ENCODE measurements around the gene IL9R.

IL9R gene

GRCh38 chrX:155997436-155997835, at the start of gene IL9R:
IL9R (plus strand) TSS chrX:155997696; CDS start chrX:155997760, 64 bp downstream.
- no peak for DNase-seq (ENCODE audit: low read depth)
- H3K36me3 ChIP-seq (ENCODE audit: control insufficient read depth, insufficient read depth, low read length, severe bottlenecking) = no peaks in the 10 kb centered on the region
- H3K4me3 ChIP-seq (ENCODE audit: low read length) = no peak within 1 kb of the TSS
- H3K9ac ChIP-seq (ENCODE audit: low read length) = no peak within 1 kb of the TSS
- H3K9me3 ChIP-seq (ENCODE audit: control insufficient read depth, low read length) = no peaks in the 10 kb centered on the region
- H3K27me3 ChIP-seq (replicated peaks; ENCODE audit: control insufficient read depth, insufficient read depth, low read length) = no peaks in the 10 kb centered on the region
- H3K4me1 ChIP-seq (ENCODE audit: control insufficient read depth, insufficient read depth, low read length) = no peaks in the 10 kb centered on the region

GRCh38 chrX:155949098-155949497, 48.4 kb upstream of the IL9R start:
- Histone ChIP-seq H3K4me3 (ENCODE audit: low read length) (no peak overlapping the region), H3K4me1 (ENCODE audit: control insufficient read depth, insufficient read depth, low read length) (no peaks in the 10 kb centered on the region), H3K9ac (ENCODE audit: low read length) (no peak overlapping the region), H3K36me3 (ENCODE audit: control insufficient read depth, insufficient read depth, low read length, severe bottlenecking) (no peaks in the 10 kb centered on the region), H3K27me3 (replicated peaks; ENCODE audit: control insufficient read depth, insufficient read depth, low read length) (no peaks in the 10 kb centered on the region), H3K9me3 (ENCODE audit: control insufficient read depth, low read length) (no peaks in the 10 kb centered on the region)
- no peak for DNase-seq (ENCODE audit: low read depth)

GRCh38 chrX:155951237-155951789, 46.2 kb upstream of the IL9R start:
- Histone ChIP-seq H3K4me3 (ENCODE audit: low read length) (no peak overlapping the region), H3K36me3 (ENCODE audit: control insufficient read depth, insufficient read depth, low read length, severe bottlenecking) (no peaks in the 10 kb centered on the region), H3K27me3 (replicated peaks; ENCODE audit: control insufficient read depth, insufficient read depth, low read length) (no peaks in the 10 kb centered on the region), H3K9ac (ENCODE audit: low read length) (no peak overlapping the region), H3K4me1 (ENCODE audit: control insufficient read depth, insufficient read depth, low read length) (no peaks in the 10 kb centered on the region), H3K9me3 (ENCODE audit: control insufficient read depth, low read length) (no peaks in the 10 kb centered on the region)
- DNase-seq (ENCODE audit: low read depth) = no peak

GRCh38 chrX:155953055-155953454, 44.4 kb upstream of the IL9R start:
- Histone ChIP-seq H3K4me3 (ENCODE audit: low read length) (no peak overlapping the region), H3K4me1 (ENCODE audit: control insufficient read depth, insufficient read depth, low read length) (no peaks in the 10 kb centered on the region), H3K36me3 (ENCODE audit: control insufficient read depth, insufficient read depth, low read length, severe bottlenecking) (no peaks in the 10 kb centered on the region), H3K9me3 (ENCODE audit: control insufficient read depth, low read length) (no peaks in the 10 kb centered on the region), H3K27me3 (replicated peaks; ENCODE audit: control insufficient read depth, insufficient read depth, low read length) (no peaks in the 10 kb centered on the region), H3K9ac (ENCODE audit: low read length) (no peak overlapping the region)
- no peak for DNase-seq (ENCODE audit: low read depth)

GRCh38 chrX:155954793-155955192, 42.7 kb upstream of the IL9R start:
- Histone ChIP-seq H3K9me3 (ENCODE audit: control insufficient read depth, low read length) (no peaks in the 10 kb centered on the region), H3K4me3 (ENCODE audit: low read length) (no peak overlapping the region), H3K27me3 (replicated peaks; ENCODE audit: control insufficient read depth, insufficient read depth, low read length) (no peaks in the 10 kb centered on the region), H3K9ac (ENCODE audit: low read length) (no peak overlapping the region), H3K4me1 (ENCODE audit: control insufficient read depth, insufficient read depth, low read length) (no peaks in the 10 kb centered on the region), H3K36me3 (ENCODE audit: control insufficient read depth, insufficient read depth, low read length, severe bottlenecking) (no peaks in the 10 kb centered on the region)
- DNase-seq (ENCODE audit: low read depth) = no peak

GRCh38 chrX:155956099-155956498, 41.4 kb upstream of the IL9R start:
- H3K9me3 ChIP-seq (ENCODE audit: control insufficient read depth, low read length) = no peaks in the 10 kb centered on the region
- H3K36me3 ChIP-seq (ENCODE audit: control insufficient read depth, insufficient read depth, low read length, severe bottlenecking) = no peaks in the 10 kb centered on the region
- H3K4me3 ChIP-seq (ENCODE audit: low read length) = no peak overlapping the region
- H3K27me3 ChIP-seq (replicated peaks; ENCODE audit: control insufficient read depth, insufficient read depth, low read length) = no peaks in the 10 kb centered on the region
- no peak for DNase-seq (ENCODE audit: low read depth)
- H3K9ac ChIP-seq (ENCODE audit: low read length) = no peak overlapping the region
- no peaks in the 10 kb centered on the region for H3K4me1 ChIP-seq (ENCODE audit: control insufficient read depth, insufficient read depth, low read length)

GRCh38 chrX:155956649-155957048, 40.8 kb upstream of the IL9R start:
- Histone ChIP-seq H3K9me3 (ENCODE audit: control insufficient read depth, low read length) (no peaks in the 10 kb centered on the region), H3K27me3 (replicated peaks; ENCODE audit: control insufficient read depth, insufficient read depth, low read length) (no peaks in the 10 kb centered on the region), H3K36me3 (ENCODE audit: control insufficient read depth, insufficient read depth, low read length, severe bottlenecking) (no peaks in the 10 kb centered on the region), H3K9ac (ENCODE audit: low read length) (no peak overlapping the region), H3K4me3 (ENCODE audit: low read length) (no peak overlapping the region), H3K4me1 (ENCODE audit: control insufficient read depth, insufficient read depth, low read length) (no peaks in the 10 kb centered on the region)
- no peak for DNase-seq (ENCODE audit: low read depth)

GRCh38 chrX:155957843-155958242, 39.7 kb upstream of the IL9R start:
- H3K36me3 ChIP-seq (ENCODE audit: control insufficient read depth, insufficient read depth, low read length, severe bottlenecking) = no peaks in the 10 kb centered on the region
- no peaks in the 10 kb centered on the region for H3K9me3 ChIP-seq (ENCODE audit: control insufficient read depth, low read length)
- H3K4me3 ChIP-seq (ENCODE audit: low read length) = no peak overlapping the region
- no peak for DNase-seq (ENCODE audit: low read depth)
- no peak overlapping the region for H3K9ac ChIP-seq (ENCODE audit: low read length)
- no peaks in the 10 kb centered on the region for H3K4me1 ChIP-seq (ENCODE audit: control insufficient read depth, insufficient read depth, low read length)
- H3K27me3 ChIP-seq (replicated peaks; ENCODE audit: control insufficient read depth, insufficient read depth, low read length) = no peaks in the 10 kb centered on the region

- H3K27me3 ChIP-seq (replicated peaks; ENCODE audit: control insufficient read depth, insufficient read depth, low read length) = no peaks in the 10 kb centered on the region
- peaks cover 10% of the 10 kb centered on the region for H3K9me3 ChIP-seq (ENCODE audit: control insufficient read depth, low read length)
- H3K36me3 ChIP-seq (ENCODE audit: control insufficient read depth, insufficient read depth, low read length, severe bottlenecking) = no peaks in the 10 kb centered on the region
- no peak overlapping the region for H3K4me3 ChIP-seq (ENCODE audit: low read length)
- no peak for DNase-seq (ENCODE audit: low read depth)
- no peaks in the 10 kb centered on the region for H3K4me1 ChIP-seq (ENCODE audit: control insufficient read depth, insufficient read depth, low read length)
- no peak overlapping the region for H3K9ac ChIP-seq (ENCODE audit: low read length)
These were observed 38.4 kb upstream of the IL9R start for GRCh38 chrX:155959018-155959587.

GRCh38 chrX:155962906-155963305, 34.6 kb upstream of the IL9R start:
- no peak for DNase-seq (ENCODE audit: low read depth)
- Histone ChIP-seq H3K36me3 (ENCODE audit: control insufficient read depth, insufficient read depth, low read length, severe bottlenecking) (no peaks in the 10 kb centered on the region), H3K9me3 (ENCODE audit: control insufficient read depth, low read length) (peaks cover 14% of the 10 kb centered on the region), H3K9ac (ENCODE audit: low read length) (no peak overlapping the region), H3K4me1 (ENCODE audit: control insufficient read depth, insufficient read depth, low read length) (no peaks in the 10 kb centered on the region), H3K27me3 (replicated peaks; ENCODE audit: control insufficient read depth, insufficient read depth, low read length) (no peaks in the 10 kb centered on the region), H3K4me3 (ENCODE audit: low read length) (no peak overlapping the region)

GRCh38 chrX:155966876-155967275, 30.6 kb upstream of the IL9R start:
- Histone ChIP-seq H3K9me3 (ENCODE audit: control insufficient read depth, low read length) (peaks cover 19% of the 10 kb centered on the region), H3K4me3 (ENCODE audit: low read length) (no peak overlapping the region), H3K9ac (ENCODE audit: low read length) (no peak overlapping the region), H3K36me3 (ENCODE audit: control insufficient read depth, insufficient read depth, low read length, severe bottlenecking) (no peaks in the 10 kb centered on the region), H3K27me3 (replicated peaks; ENCODE audit: control insufficient read depth, insufficient read depth, low read length) (no peaks in the 10 kb centered on the region), H3K4me1 (ENCODE audit: control insufficient read depth, insufficient read depth, low read length) (no peaks in the 10 kb centered on the region)
- DNase-seq (ENCODE audit: low read depth) = peak; percentile 58

Measured in adipocyte (in vitro differentiated cells).